Urinary bladder (tissue), 4 donors: ENCODE data around the gene AHRR. TPM values are rescaled to one million over a fixed set of nuclear protein-coding genes. Genes with fewer than 3 reads are reported as not detected.
"Not testable (repeated sequence)": the region's sequence is repeated elsewhere in the genome, so short reads cannot be mapped to it uniquely, and the experiment has no call there.

ENCODE experiments used
- DNase-seq: peaks from one replicate; pipeline ENCODE4 v3.0.0-alpha.2; 2015; ENCODE audit errors: extremely low spot score
- H3K27ac ChIP-seq: one replicate; pipeline ENCODE4 v1.5.1; 2013; ENCODE audit warnings: low read depth, mild to moderate bottlenecking, moderate library complexity
- H3K36me3 ChIP-seq: one replicate; pipeline ENCODE4 v1.6.1; 2013; ENCODE audit warnings: mild to moderate bottlenecking, moderate library complexity; ENCODE audit not compliant: insufficient read depth
- H3K4me1 ChIP-seq: one replicate; pipeline ENCODE4 v1.6.1; 2013; ENCODE audit warnings: mild to moderate bottlenecking, moderate library complexity; ENCODE audit not compliant: insufficient read depth
- H3K4me3 ChIP-seq: one replicate; pipeline ENCODE4 v1.5.1; 2013; ENCODE audit warnings: low read depth, low read length
- whole genome bisulfite sequencing: extraction: QIAGEN DNeasy Blood & Tissue Kit; methylation state at CpG from one replicate; pipeline ENCODE4 v1.1.7; 2013; 5-methylcytosine and 5-hydroxymethylcytosine counted together
- polyA plus RNA-seq: library from polyadenylated mRNA; stranded (reverse); fragments of 200-250 nt; gene quantifications from one replicate; pipeline ENCODE4 v1.2.3, GENCODE V29; 2013
- total RNA-seq: library from RNA; depleted of rRNA; stranded (reverse); fragments of >200 nt; gene quantifications from one replicate; pipeline ENCODE4 v1.2.3, GENCODE V29; 2014
- donor health status: healthy with polysubstance abuse.
- donor health status: healthy.

The AHRR gene
- total and polyA plus RNA-seq, 2 donors, result 6.5 to 6.7 TPM

DNA sequence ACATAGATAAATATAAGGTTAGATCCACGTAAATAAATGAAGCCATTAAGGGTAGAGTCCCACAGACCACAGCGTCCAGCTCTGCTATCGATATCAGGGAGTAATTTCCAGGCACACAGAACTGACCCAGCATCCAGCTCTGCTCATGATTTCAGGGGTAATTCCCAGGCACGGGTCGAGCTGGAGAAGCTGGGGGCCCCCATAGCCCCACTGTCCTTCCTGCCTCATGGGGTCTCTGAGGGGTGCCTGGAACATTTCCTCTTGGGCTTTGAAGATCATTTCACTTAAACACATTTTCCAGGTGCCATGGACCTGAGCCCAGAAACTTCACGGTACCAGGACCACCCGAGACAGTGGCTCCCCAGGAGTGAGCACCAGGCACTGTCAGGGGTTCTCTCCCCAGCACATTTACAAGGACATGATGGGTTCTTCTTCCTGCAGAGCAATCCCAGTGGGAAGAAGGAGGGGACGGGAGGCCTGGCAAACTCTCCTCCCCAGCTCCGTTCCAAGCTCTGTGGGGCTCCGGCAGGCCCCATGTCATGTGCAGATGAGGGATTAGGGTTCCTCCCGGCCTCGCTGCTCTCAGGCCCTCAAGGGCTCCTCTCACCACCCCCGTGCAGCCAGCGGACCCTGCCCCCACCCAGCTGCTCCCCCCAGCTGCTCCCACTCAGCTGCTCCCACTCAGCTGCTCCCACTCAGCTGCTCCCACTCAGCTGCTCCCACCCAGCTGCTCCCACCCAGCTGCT is 23.4 kb upstream of the AHRR start:
- H3K27ac ChIP-seq, DNase-seq, H3K36me3 ChIP-seq, H3K4me1 ChIP-seq, H3K4me3 ChIP-seq: not testable (repeated sequence)
- WGBS, result 66% methylated on average over 14 of the region's 14 CpGs

DNA sequence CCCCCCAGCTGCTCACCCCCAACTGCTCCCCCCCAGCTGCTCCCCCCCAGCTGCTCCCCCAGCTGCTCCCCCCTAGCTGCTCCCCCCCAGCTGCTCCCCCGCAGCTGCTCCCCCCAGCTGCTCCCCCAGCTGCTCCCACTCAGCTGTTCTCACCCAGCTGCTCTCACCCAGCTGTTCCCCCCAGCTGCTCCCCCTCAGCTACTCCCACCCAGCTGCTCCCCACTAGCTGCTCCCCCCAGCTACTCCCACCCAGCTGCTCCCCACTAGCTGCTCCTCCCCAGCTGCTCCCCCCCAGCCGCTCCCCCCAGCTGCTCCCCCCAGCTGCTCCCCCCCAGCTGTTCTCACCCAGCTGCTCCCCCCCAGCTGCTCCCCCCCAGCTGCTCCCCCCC is 22.8 kb upstream of the AHRR start:
- Histone ChIP-seq H3K27ac (no peak overlapping the region), H3K4me1 (no peaks in the 10 kb centered on the region), H3K4me3 (no peak overlapping the region), H3K36me3 (no peaks in the 10 kb centered on the region)
- no peak for DNase-seq
- WGBS, result 63% methylated on average over 1 of the region's 2 CpGs

DNA sequence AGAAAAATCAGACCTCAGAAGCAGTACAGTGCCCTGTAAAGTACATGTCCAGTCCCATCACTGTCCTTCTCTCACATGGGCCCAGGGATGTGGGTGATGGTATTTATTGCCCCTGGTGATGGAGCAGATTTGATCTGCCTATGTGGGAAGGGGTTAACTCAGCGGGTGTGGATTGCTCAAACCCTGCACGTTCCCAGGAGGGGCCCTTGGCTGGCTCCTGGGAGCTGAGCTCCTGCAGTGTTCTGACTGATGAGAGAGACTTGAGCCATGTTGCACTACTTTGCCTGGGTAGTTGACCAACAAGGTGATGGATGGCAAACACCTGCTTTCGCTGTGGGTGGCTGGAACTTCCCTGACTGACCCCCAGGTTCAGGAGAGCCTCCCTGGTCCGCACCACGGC is 21.6 kb upstream of the AHRR start:
- not testable (repeated sequence) for H3K27ac ChIP-seq, H3K4me1 ChIP-seq, H3K36me3 ChIP-seq, DNase-seq, H3K4me3 ChIP-seq
- WGBS, result 70% methylated on average over 5 of the region's 5 CpGs

- 90% methylated on average over 21 of the region's 21 CpGs for WGBS
- H3K27ac ChIP-seq, H3K36me3 ChIP-seq, DNase-seq, H3K4me3 ChIP-seq, H3K4me1 ChIP-seq: not testable (repeated sequence)
These were observed 20.7 kb upstream of the AHRR start for GRCh38 chr5:300691-301435.

DNA sequence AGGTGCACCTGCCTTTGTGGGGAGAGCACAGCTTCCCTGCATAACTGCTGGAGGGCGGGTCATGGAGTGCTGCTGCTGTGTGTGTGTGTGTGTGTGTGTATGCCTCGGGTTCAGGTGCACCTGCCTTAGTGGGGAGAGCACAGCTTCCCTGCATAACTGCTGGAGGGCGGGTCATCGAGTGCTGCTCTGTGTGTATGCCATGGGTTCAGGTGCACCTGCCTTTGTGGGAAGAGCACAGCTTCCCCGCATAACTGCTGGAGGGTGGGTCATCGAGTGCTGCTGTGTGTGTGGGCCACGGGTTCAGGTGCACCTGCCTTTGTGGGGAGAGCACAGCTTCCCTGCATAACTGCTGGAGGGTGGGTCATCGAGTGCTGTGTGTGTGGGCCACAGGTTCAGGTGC is 19.1 kb upstream of the AHRR start:
- not testable (repeated sequence) for H3K36me3 ChIP-seq, H3K4me3 ChIP-seq, H3K27ac ChIP-seq, H3K4me1 ChIP-seq, DNase-seq
- WGBS, result 88% methylated on average over 8 of the region's 8 CpGs

- H3K4me3 ChIP-seq, result no peak overlapping the region
- 82% methylated on average over 8 of the region's 8 CpGs for WGBS
- DNase-seq, result no peak
These were observed 18.5 kb upstream of the AHRR start for GRCh38 chr5:302966-303365.

DNA sequence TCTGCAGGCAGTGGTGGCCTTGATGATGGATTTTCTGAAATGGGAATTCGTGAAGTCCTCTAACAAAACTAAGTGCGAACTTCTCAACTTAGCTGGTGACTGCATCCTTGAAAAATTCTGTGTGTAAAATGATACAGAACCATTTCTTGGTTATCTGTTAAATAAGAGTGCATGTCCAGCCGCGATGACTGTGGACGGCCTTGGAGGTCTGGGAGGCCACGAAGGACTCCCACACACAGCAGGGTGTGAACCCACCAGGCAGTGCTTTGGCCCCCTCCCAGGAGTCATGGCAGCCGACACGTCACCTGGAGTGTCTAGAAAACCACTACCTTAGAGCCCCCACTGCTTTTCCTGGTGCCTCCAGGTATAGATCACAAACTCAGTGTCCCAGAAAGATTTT is 17.8 kb upstream of the AHRR start:
- 85% methylated on average over 8 of the region's 8 CpGs for WGBS
- H3K27ac ChIP-seq, H3K4me3 ChIP-seq, H3K4me1 ChIP-seq, DNase-seq, H3K36me3 ChIP-seq: not testable (repeated sequence)

More at GRCh38 chr5:302966-303365, 18.5 kb upstream of the AHRR start:
- H3K4me1 ChIP-seq, result no peaks in the 10 kb centered on the region
- H3K27ac ChIP-seq, result no peak overlapping the region
- H3K36me3 ChIP-seq, result no peaks in the 10 kb centered on the region

DNA sequence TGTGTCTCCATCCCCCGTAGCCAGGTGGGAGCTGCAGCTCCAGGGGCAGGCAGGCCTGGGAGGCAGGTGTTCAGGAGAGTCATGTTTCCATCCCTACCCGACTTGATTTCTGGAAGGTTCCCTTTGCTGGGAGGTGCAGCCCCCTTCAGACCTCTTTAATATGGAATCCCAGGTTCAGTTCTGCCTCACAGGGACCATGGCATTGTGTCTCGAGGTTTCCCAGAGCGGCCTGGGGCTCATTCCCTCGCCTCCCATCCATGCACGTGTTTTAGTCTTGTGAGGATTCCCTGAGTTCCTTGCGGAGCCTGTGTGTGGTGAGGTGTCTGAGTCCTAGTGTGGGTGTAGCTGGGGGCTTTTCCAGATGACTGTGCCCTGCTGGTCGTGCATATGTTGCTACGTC is 16.5 kb upstream of the AHRR start:
- Histone ChIP-seq H3K4me1 (no peaks in the 10 kb centered on the region), H3K4me3 (no peak overlapping the region), H3K27ac (no peak overlapping the region), H3K36me3 (no peaks in the 10 kb centered on the region)
- 86% methylated on average over 9 of the region's 9 CpGs for WGBS
- DNase-seq, result no peak

- Histone ChIP-seq H3K4me3 (no peak overlapping the region), H3K4me1 (no peaks in the 10 kb centered on the region), H3K27ac (no peak overlapping the region), H3K36me3 (no peaks in the 10 kb centered on the region)
- DNase-seq, result no peak
- 91% methylated on average over 14 of the region's 14 CpGs for WGBS
These were observed 16.1 kb upstream of the AHRR start for GRCh38 chr5:305459-305858.

- 88% methylated on average over 28 of the region's 28 CpGs for WGBS
- Histone ChIP-seq H3K27ac (no peak overlapping the region), H3K36me3 (no peaks in the 10 kb centered on the region), H3K4me1 (no peaks in the 10 kb centered on the region), H3K4me3 (no peak overlapping the region)
- no peak for DNase-seq
These were observed 15.3 kb upstream of the AHRR start for GRCh38 chr5:306011-306805.

DNA sequence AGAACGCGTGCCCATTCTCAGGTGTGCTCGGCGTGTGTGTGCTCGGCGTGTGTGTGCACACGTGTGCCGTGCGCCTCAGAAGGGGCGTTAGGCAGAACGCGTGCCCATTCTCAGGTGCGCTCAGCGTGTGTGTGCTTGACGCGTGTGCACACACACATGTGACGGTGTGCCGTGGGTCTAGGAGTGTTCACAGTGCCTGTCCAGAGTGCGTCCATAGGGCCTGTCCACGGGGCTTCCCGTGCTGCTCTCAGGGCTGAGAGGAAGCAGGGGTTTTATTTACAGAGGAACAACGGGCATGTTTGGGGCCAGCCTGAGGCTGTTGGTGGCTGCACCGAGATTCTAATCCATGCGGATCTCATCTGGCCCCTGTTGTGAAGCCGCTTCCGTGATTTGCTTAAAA is 14.2 kb upstream of the AHRR start:
- Histone ChIP-seq H3K36me3 (no peaks in the 10 kb centered on the region), H3K27ac (no peak overlapping the region), H3K4me1 (no peaks in the 10 kb centered on the region), H3K4me3 (no peak overlapping the region)
- no peak for DNase-seq
- WGBS, result 93% methylated on average over 26 of the region's 26 CpGs

DNA sequence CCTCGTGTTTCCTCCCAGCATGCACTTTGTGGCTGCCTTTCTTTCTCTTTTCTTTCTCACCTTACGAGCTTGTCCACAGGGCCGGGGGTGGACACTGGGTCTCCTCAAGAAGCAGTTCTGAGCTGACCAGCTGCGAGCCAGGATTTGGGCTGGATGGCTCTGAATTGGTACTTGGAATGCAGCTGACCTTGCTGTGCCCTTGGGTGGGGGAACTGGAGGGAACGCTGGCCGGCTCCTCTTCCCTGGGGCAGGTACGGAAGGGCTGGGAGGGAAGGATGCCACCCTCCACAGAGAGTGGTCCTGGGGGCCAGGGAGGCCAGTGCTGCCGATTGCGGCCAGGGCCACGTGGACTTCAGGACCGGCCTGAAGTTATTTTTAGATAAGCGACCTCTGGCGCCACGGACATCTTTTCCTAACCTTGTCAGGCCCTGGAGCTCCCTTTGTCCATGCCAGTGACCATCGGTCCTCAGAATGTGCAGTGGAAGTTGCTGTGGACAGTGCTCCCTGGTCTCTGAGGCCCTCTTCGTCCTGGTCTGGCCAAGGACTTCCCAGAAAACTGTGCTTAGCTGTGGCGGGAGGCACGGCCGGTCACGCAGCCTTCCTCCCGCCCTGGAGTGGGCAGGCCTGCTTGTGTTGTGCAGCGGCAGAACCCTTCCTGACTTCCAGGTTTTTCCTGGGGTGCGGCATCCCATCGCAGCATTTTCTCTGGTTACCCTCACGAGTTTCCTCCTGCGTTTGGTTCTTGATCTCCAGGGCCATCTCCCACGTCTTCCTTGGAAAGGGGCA is 13.5 kb upstream of the AHRR start:
- Histone ChIP-seq H3K36me3 (no peaks in the 10 kb centered on the region), H3K4me1 (no peaks in the 10 kb centered on the region), H3K4me3 (no peak overlapping the region), H3K27ac (no peak overlapping the region)
- DNase-seq, result no peak
- WGBS, result 84% methylated on average over 27 of the region's 27 CpGs

DNA sequence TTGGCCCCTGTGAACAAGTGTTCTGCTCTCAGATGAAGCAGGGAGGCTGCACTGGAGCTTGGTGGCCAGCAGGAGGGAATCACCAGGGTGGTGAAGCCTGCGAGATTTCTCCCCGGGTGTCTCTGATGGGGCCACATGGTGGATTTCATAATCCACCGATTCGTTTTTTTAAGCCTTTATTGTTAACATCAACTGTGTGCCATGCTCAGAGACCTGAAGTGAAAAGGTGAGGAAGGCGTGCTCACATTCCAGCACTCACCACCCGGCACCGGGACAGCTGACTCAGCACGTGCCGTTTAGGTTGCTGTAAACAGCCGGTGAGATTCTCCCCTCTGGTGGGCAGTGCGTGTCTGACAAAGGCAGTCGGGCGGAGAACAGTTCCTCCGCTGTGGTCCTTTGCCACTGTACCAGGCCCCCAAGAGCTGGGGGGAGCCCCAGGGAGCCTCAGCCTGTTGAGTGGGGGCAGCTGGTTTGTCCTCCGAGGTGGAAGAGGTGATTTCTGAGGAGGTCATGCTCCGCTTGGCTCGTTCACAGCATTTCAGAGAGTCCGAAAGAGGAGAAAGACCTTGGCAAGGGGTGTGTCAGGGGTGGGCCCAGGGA is 12.7 kb upstream of the AHRR start:
- Histone ChIP-seq H3K4me1 (no peaks in the 10 kb centered on the region), H3K36me3 (no peaks in the 10 kb centered on the region), H3K27ac (no peak overlapping the region), H3K4me3 (no peak overlapping the region)
- no peak for DNase-seq
- 53% methylated on average over 18 of the region's 18 CpGs for WGBS
